ENCODE results near the gene ZNF732. TPM values are rescaled to one million over a fixed set of nuclear protein-coding genes. Genes with fewer than 3 reads are reported as not detected.
"Not testable (repeated sequence)": the region's sequence is repeated elsewhere in the genome, so short reads cannot be mapped to it uniquely, and the experiment has no call there.

Gene ZNF732
- total RNA-seq, 1 donor, result 0.27 TPM

GRCh38 chr4:253936-254756 is 51.1 kb downstream of the ZNF732 start:
- DNase-seq (ENCODE audit: low read depth), result no peak
- H3K4me3 ChIP-seq (ENCODE audit: low read depth, low read length), result no peak overlapping the region
- TF ChIP-seq CTCF (IDR thresholded peaks at IDR 0.05; ENCODE audit: insufficient read depth, low read length), result no peak

DNA sequence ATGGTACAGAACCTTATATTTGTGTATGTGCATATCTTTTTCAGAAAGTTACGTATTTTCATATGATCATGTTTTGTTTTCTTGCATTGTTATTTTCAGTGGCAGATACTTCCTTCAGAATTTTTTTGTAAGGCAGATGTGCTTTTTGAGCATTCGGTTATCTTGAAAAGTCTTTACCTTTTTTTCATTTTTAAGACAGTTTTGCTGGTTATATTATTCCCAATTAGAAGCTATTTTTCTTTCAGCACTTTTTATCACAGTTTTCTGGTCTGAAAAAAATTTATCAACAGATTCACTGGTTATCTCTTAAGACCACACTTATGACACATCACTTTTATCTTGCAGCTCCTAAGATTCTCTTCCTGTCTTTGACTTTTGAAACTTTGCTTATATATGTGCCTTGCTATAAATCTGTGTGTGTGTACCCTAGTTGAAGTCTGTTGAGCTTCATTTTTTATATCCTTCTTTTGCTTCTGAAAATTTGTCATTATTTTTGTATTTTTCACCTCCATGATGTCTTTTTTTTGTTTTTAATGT is 53.1 kb downstream of the ZNF732 start:
- no peak overlapping the region for H3K4me3 ChIP-seq (ENCODE audit: low read depth, low read length)
- no peak for TF ChIP-seq CTCF (IDR thresholded peaks at IDR 0.05; ENCODE audit: insufficient read depth, low read length)

GRCh38 chr4:244471-244870 is 60.8 kb downstream of the ZNF732 start:
- no peak for TF ChIP-seq CTCF (IDR thresholded peaks at IDR 0.05; ENCODE audit: insufficient read depth, low read length)
- H3K4me3 ChIP-seq (ENCODE audit: low read depth, low read length), result no peak overlapping the region
- DNase-seq (ENCODE audit: low read depth), result peak; percentile 2

More for the DNA sequence above, 53.1 kb downstream of the ZNF732 start:
- no peak for DNase-seq (ENCODE audit: low read depth)

DNA sequence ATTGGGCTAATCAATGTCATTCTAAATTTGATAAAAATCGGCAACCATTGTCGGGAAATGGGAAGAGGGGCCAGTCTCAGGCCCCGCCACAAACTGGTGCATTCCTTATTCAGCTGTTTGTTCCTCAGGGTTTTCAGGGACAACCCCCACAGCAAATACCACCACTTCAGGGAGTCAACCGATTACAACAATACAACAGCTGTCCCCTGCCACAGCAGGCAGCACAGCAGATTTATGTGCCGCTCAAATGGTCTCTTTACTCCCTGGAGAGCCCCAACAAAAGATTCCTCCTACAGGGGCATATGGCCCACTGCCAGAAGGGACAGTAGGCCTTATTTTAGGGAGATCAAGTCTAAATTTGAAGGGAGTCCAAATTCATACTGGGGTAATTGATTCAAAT is 61.8 kb downstream of the ZNF732 start:
- no peak for DNase-seq (ENCODE audit: low read depth)
- no peak for TF ChIP-seq CTCF (IDR thresholded peaks at IDR 0.05; ENCODE audit: insufficient read depth, low read length)
- no peak overlapping the region for H3K4me3 ChIP-seq (ENCODE audit: low read depth, low read length)

DNA sequence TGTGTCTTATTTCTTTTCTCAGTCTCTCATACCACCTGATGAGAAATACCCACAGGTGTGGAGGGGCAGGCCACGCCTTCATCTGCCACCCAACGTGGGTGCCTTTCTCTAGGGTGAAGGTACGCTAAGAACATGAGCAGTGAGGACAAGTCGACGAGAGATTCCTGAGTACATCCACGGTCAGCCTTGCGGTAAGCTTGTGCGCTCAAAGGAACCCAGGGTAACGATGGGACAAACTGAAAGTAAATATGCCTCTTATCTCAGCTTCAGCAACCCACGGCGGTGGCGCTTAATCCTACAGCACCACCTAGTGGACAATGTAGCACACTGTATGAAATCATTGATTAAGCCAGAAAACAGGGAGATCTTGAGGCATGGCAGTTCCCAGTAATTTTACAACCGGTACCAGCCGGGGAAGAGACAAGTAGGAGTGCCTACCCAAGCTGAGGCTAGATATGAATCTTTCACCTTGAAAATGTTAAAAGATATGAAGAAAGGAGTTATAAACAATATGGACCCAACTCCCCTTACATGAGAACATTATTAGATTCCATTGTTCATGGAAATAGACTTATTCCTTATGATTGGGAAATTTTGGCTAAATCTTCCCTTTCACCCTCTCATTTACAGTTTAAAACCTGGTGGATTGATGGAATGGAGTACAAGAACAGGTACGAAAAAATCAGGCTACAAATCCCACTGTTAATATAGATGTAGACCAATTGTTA is 63.0 kb downstream of the ZNF732 start:
- TF ChIP-seq CTCF (IDR thresholded peaks at IDR 0.05; ENCODE audit: insufficient read depth, low read length), result peak; percentile 40
- DNase-seq (ENCODE audit: low read depth), result peak; percentile 34
- H3K4me3 ChIP-seq (ENCODE audit: low read depth, low read length), result peak overlapping the region; percentile 44

DNA sequence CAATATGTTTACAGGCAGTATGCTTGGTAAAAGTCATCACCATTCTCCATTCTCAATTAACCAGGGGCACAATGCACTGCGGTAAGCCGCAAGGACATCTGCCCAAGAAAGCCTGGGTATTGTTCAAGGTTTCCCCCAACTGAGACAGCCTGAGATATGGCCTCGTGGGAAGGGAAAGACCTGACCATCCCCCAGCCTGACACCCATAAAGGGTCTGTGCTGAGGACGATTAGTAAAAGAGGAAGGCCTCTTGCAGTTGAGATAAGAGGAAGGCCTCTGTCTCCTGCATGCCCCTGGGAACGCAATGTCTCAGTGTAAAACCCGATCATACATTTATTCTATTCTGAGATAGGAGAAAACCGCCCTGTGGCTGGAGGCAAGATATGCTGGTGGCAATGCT is 63.9 kb downstream of the ZNF732 start:
- not testable (repeated sequence) for DNase-seq (ENCODE audit: low read depth); H3K4me3 ChIP-seq (ENCODE audit: low read depth, low read length)

- TF ChIP-seq CTCF (IDR thresholded peaks at IDR 0.05; ENCODE audit: insufficient read depth, low read length), result no peak
- H3K4me3 ChIP-seq (ENCODE audit: low read depth, low read length), result no peak overlapping the region
- DNase-seq (ENCODE audit: low read depth), result no peak
Observed at GRCh38 chr4:236028-236427, 69.2 kb downstream of the ZNF732 start.

Measured in fibroblast of the aortic adventitia (primary cell).